HEK293T (cell line): ENCODE data around the gene SLC2A6.

Experiments
- CTCF ChIA-PET: fragments of 350-600 bp; formaldehyde crosslinking; extraction: SDS; loops from one replicate; lab custom pipeline; 2021; ENCODE audit warnings: antibody characterized with exemption, inconsistent platforms; lab: Yijun Ruan, JAX
- POLR2A ChIA-PET: fragments of 350-600 bp; formaldehyde crosslinking; extraction: SDS; loops from one replicate; lab custom pipeline; 2020; ENCODE audit warnings: antibody characterized with exemption, inconsistent platforms; lab: Yijun Ruan, JAX
- DNase-seq: peaks from one replicate; pipeline ENCODE4 v3.0.0; 2012; ENCODE audit warnings: mixed read lengths; ENCODE audit errors: extremely low spot score
- ARNT ChIP-seq: fragments of 450-650 bp; IDR thresholded peaks from 2 replicates; pipeline ENCODE4 v1.6.1; 2017; ENCODE audit warnings: mild to moderate bottlenecking
- BHLHE40 ChIP-seq: fragments of 450-650 bp; IDR thresholded peaks from 2 replicates; pipeline ENCODE4 v1.6.1; 2016; ENCODE audit warnings: mild to moderate bottlenecking, moderate library complexity, borderline replicate concordance
- CTBP1 ChIP-seq: fragments of 450-650 bp; IDR thresholded peaks from 2 replicates; pipeline ENCODE4 v1.6.1; 2016; ENCODE audit warnings: borderline replicate concordance
- ELF4 ChIP-seq: fragments of 450-650 bp; IDR thresholded peaks from 2 replicates; pipeline ENCODE4 v1.6.1; 2017; ENCODE audit warnings: antibody characterized with exemption
- FOXA1 ChIP-seq: fragments of 450-650 bp; IDR thresholded peaks from 2 replicates; pipeline ENCODE4 v1.6.1; 2016; ENCODE audit warnings: mild to moderate bottlenecking
- FOXK2 ChIP-seq: fragments of 450-650 bp; IDR thresholded peaks from 2 replicates; pipeline ENCODE4 v1.6.1; 2016; ENCODE audit warnings: mild to moderate bottlenecking
- FOXM1 ChIP-seq: fragments of 450-650 bp; IDR thresholded peaks from 2 replicates; pipeline ENCODE4 v1.6.1; 2017; ENCODE audit warnings: mild to moderate bottlenecking, borderline replicate concordance
- HDGF ChIP-seq: fragments of 450-650 bp; IDR thresholded peaks from 2 replicates; pipeline ENCODE4 v1.6.1; 2017; ENCODE audit warnings: antibody characterized with exemption, borderline replicate concordance
- L3MBTL2 ChIP-seq: fragments of 450-650 bp; conservative IDR thresholded peaks from 2 replicates; pipeline ENCODE4 v1.6.1; 2016; ENCODE audit warnings: mild to moderate bottlenecking
- LEF1 ChIP-seq: fragments of 450-650 bp; IDR thresholded peaks from 2 replicates; pipeline ENCODE4 v1.6.1; 2017; ENCODE audit warnings: mild to moderate bottlenecking, borderline replicate concordance
- NFRKB ChIP-seq: fragments of 450-650 bp; IDR thresholded peaks from 2 replicates; pipeline ENCODE4 v1.6.1; 2016; ENCODE audit warnings: mild to moderate bottlenecking, moderate library complexity
- PKNOX1 ChIP-seq: fragments of 450-650 bp; IDR thresholded peaks from 2 replicates; pipeline ENCODE4 v1.6.1; 2016
- SP1 ChIP-seq: fragments of 450-650 bp; IDR thresholded peaks from 2 replicates; pipeline ENCODE4 v1.6.1; 2017
- SUZ12 ChIP-seq: fragments of 450-650 bp; IDR thresholded peaks from 2 replicates; pipeline ENCODE4 v1.6.1; 2016; ENCODE audit warnings: mild to moderate bottlenecking
- TARDBP ChIP-seq: fragments of 450-650 bp; IDR thresholded peaks from 2 replicates; pipeline ENCODE4 v1.6.1; 2016
- ZNF384 ChIP-seq: fragments of 450-650 bp; IDR thresholded peaks from 2 replicates; pipeline ENCODE4 v1.6.1; 2016

SLC2A6 gene

GRCh38 chr9:133443248-133443647 lies 35.7 kb downstream of the SLC2A6 start:
- ChIA-PET POLR2A (no interaction called here), CTCF (no interaction called here)
- DNase-seq, result no peak
- no peak for TF ChIP-seq NFRKB
- no peak for TF ChIP-seq ELF4
- no peak for TF ChIP-seq ARNT
- no peak for TF ChIP-seq HDGF
- no peak for TF ChIP-seq PKNOX1
- no peak for TF ChIP-seq TARDBP
- TF ChIP-seq SP1, result no peak
- TF ChIP-seq FOXK2, result no peak
- no peak for TF ChIP-seq ZNF384
- TF ChIP-seq CTBP1, result no peak
- no peak for TF ChIP-seq LEF1
- TF ChIP-seq BHLHE40, result no peak
- no peak for TF ChIP-seq SUZ12
- TF ChIP-seq FOXA1, result no peak
- no peak for TF ChIP-seq L3MBTL2
- TF ChIP-seq FOXM1, result no peak

GRCh38 chr9:133441571-133441970 lies 37.3 kb downstream of the SLC2A6 start:
- ChIA-PET POLR2A (interaction anchor here (1.8 kb wide), 1 partner anchor 18 kb away, joined by 4 read pairs; the partner anchor contains the start of gene CACFD1), CTCF (no interaction called here)
- TF ChIP-seq FOXA1 (no peak), SP1 (no peak), CTBP1 (no peak), ARNT (no peak), ZNF384 (no peak), FOXM1 (no peak), FOXK2 (no peak)
- no peak for DNase-seq

DNA sequence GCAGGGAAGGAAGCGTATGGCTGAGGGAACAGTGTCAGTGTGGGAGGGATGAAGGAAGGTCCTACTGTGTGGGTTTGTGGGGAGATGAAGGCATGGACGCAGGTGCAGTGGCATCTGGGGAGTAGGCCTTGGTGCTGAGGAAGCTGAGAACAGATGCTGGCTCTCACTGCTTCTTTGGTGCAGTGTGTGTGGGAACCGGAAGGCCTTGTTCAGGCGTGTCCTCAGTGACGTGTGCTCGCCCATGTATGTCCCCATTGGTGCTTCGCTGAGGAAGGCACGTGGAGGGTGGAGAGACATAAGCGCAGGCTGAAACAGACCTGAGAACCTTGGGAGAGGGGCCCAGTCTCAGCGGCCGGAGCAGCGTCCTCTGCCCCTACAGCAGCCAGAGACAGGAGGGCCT lies 38.0 kb downstream of the SLC2A6 start:
- no peak for DNase-seq
- TF ChIP-seq LEF1 (no peak), FOXM1 (no peak), NFRKB (no peak), HDGF (no peak), ZNF384 (no peak), L3MBTL2 (no peak), SUZ12 (no peak), SP1 (no peak), TARDBP (no peak), PKNOX1 (no peak), BHLHE40 (no peak), FOXA1 (no peak), FOXK2 (no peak), ARNT (no peak)
- ChIA-PET POLR2A (interaction anchor here (1.8 kb wide), 1 partner anchor 19 kb away, joined by 4 read pairs; the partner anchor contains the start of gene CACFD1), CTCF (no interaction called here)

- ChIA-PET CTCF (no interaction called here), POLR2A (no interaction called here)
- TF ChIP-seq ARNT (no peak), L3MBTL2 (no peak), BHLHE40 (no peak)
Observed at GRCh38 chr9:133439337-133439736, 39.6 kb downstream of the SLC2A6 start.

GRCh38 chr9:133437753-133438531 lies 41.0 kb downstream of the SLC2A6 start:
- CTCF ChIA-PET, result no interaction called here
- DNase-seq, result peak; percentile 39
- POLR2A ChIA-PET, result no interaction called here
- no peak for TF ChIP-seq PKNOX1
- TF ChIP-seq NFRKB, result no peak
- TF ChIP-seq ELF4, result no peak
- TF ChIP-seq FOXK2, result no peak
- no peak for TF ChIP-seq TARDBP
- TF ChIP-seq FOXM1, result no peak

More at GRCh38 chr9:133439337-133439736, 39.6 kb downstream of the SLC2A6 start:
- DNase-seq, result no peak

DNA sequence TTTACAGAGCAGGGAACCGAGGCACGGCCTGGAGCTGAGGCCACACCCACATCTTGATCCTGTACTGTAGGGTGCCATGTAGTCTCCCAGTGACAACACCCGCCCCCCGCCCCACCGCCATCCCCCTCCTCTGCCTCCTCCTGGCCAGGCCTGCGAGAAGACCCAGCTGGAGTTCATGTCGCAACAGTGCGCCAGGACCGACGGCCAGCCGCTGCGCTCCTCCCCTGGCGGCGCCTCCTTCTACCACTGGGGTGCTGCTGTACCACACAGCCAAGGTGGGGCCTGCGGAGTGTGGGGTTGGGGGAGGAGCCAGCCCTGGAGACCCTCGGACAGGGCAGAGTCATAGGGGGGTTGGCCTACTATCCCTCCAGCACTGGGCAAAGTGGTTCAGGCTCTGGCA lies 42.2 kb downstream of the SLC2A6 start:
- CTCF ChIA-PET, result no interaction called here
- TF ChIP-seq PKNOX1 (no peak), ARNT (no peak), NFRKB (no peak), L3MBTL2 (no peak), TARDBP (no peak), ZNF384 (no peak), HDGF (no peak), FOXA1 (no peak), ELF4 (no peak), CTBP1 (no peak)
- DNase-seq, result no peak
- POLR2A ChIA-PET, result no interaction called here
